ENCODE data around the gene GSTA1. TPM values are rescaled to one million over a fixed set of nuclear protein-coding genes. Genes with fewer than 3 reads are reported as not detected.
"Not testable (repeated sequence)": the region's sequence is repeated elsewhere in the genome, so short reads cannot be mapped to it uniquely, and the experiment has no call there.

GSTA1 gene
- total RNA-seq, 1 experiment from 2014 or later: not detected

GRCh38 chr6:52754443-52754842 lies 49.2 kb downstream of the GSTA1 start:
- Histone ChIP-seq H3K36me3 (ENCODE audit: low read depth, low read length) (no peaks in the 10 kb centered on the region), H3K4me1 (ENCODE audit: insufficient read depth, low read length) (peaks cover 11% of the 10 kb centered on the region; the same call in 1 of the 2 replicates), H3K9me2 (replicated peaks; ENCODE audit: low read length) (no peaks in the 10 kb centered on the region), H3K79me2 (ENCODE audit: low read length) (no peaks in the 10 kb centered on the region), H2AFZ (ENCODE audit: low read length) (no peak overlapping the region), H3K27ac (ENCODE audit: low read length) (no peak overlapping the region), H3K27me3 (ENCODE audit: low read length) (no peaks in the 10 kb centered on the region), H3K4me2 (ENCODE audit: low read length) (no peak overlapping the region), H4K20me1 (ENCODE audit: low read length) (no peaks in the 10 kb centered on the region), H3K9ac (ENCODE audit: low read length) (no peak overlapping the region), H3F3A (ENCODE audit: low read length, unreplicated experiment) (no peaks in the 10 kb centered on the region), H3K4me3 (ENCODE audit: low read length) (no peak overlapping the region), H3K9me3 (ENCODE audit: low read length) (no peaks in the 10 kb centered on the region)
- POLR2A ChIA-PET (ENCODE audit: unreplicated experiment): no interaction called here
- DNase-seq (no peak), ATAC-seq (no peak)
- CTCF ChIA-PET: no interaction called here
- no TSS peak for BruUV-seq (replicated peaks)
- no peak for TF ChIP-seq CTCF (conservative IDR thresholded peaks at IDR 0.05; ENCODE audit: low read depth, low read length)
- TF ChIP-seq EZH2 (IDR thresholded peaks at IDR 0.05; ENCODE audit: low read length, unreplicated experiment): no peak
- no peak for TF ChIP-seq EZH2phosphoT487 (IDR thresholded peaks at IDR 0.05; ENCODE audit: borderline replicate concordance, low read length)
- intact Hi-C loops (cut with micrococcal nuclease): no loop called here

DNA sequence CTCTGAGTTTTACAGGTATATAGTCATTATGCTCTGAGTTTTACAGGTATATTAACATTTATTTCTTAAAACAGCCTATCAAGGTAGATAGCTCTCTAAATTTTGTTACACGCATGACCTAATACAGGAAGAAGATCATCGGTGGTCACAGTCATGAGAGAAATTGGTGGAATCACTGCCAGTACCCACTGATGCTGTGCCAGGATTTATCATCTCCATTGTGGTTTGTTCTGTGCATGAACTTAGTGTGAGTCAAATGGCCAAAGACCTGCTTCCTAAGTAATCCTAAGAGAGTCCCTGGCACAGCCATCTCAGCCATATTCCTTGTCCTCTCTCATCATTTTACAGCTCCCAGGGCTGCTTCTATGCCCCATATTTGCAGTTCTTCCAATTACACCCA lies 50.5 kb downstream of the GSTA1 start:
- H3K36me3 ChIP-seq (ENCODE audit: low read depth, low read length); H3K4me3 ChIP-seq (ENCODE audit: low read length); intact Hi-C loops (cut with micrococcal nuclease); H3K79me2 ChIP-seq (ENCODE audit: low read length); H2AFZ ChIP-seq (ENCODE audit: low read length); H3K9me3 ChIP-seq (ENCODE audit: low read length); H3K27me3 ChIP-seq (ENCODE audit: low read length); POLR2A ChIA-PET (ENCODE audit: unreplicated experiment); CTCF ChIA-PET; H3F3A ChIP-seq (ENCODE audit: low read length, unreplicated experiment); H3K9ac ChIP-seq (ENCODE audit: low read length); H4K20me1 ChIP-seq (ENCODE audit: low read length); BruUV-seq (replicated peaks); H3K4me2 ChIP-seq (ENCODE audit: low read length); H3K9me2 ChIP-seq (replicated peaks; ENCODE audit: low read length): not testable (repeated sequence)
- ATAC-seq (peak; percentile 60; the same call in 1 of the 2 replicates), DNase-seq (peak; percentile 65)
- H3K4me1 ChIP-seq (ENCODE audit: insufficient read depth, low read length): peaks cover 11% of the 10 kb centered on the region; the same call in 1 of the 2 replicates
- H3K27ac ChIP-seq (ENCODE audit: low read length): peak overlapping the region; percentile 35

DNA sequence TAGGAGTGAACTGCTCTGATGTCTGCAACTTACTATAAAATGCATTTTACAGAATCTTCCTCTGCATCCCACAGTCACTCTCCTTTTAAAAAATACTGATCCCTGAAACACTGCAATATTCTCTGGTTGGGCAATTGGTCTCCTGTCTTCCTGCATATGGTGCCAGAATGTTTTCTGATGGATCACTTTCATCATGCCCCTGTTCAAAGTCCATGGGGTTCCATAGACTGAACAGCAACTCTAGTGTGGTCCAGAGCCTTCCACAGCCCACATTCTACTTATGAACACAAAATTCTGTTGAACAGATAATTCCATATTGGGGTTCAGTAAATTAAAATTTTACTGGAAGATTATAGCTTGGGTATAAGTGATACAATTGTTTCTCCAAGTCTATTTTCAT lies 51.3 kb downstream of the GSTA1 start:
- Histone ChIP-seq H3F3A (ENCODE audit: low read length, unreplicated experiment) (no peaks in the 10 kb centered on the region), H3K4me1 (ENCODE audit: insufficient read depth, low read length) (peaks cover 11% of the 10 kb centered on the region; the same call in 1 of the 2 replicates), H3K79me2 (ENCODE audit: low read length) (no peaks in the 10 kb centered on the region), H3K4me2 (ENCODE audit: low read length) (no peak overlapping the region), H3K9ac (ENCODE audit: low read length) (no peak overlapping the region), H4K20me1 (ENCODE audit: low read length) (no peaks in the 10 kb centered on the region), H3K27ac (ENCODE audit: low read length) (no peak overlapping the region), H3K36me3 (ENCODE audit: low read depth, low read length) (no peaks in the 10 kb centered on the region), H3K9me3 (ENCODE audit: low read length) (no peaks in the 10 kb centered on the region), H3K9me2 (replicated peaks; ENCODE audit: low read length) (no peaks in the 10 kb centered on the region), H2AFZ (ENCODE audit: low read length) (no peak overlapping the region), H3K4me3 (ENCODE audit: low read length) (no peak overlapping the region), H3K27me3 (ENCODE audit: low read length) (no peaks in the 10 kb centered on the region)
- DNase-seq: no peak
- no TSS peak for BruUV-seq (replicated peaks)
- intact Hi-C loops (cut with micrococcal nuclease): no loop called here
- POLR2A ChIA-PET (ENCODE audit: unreplicated experiment): no interaction called here
- CTCF ChIA-PET: no interaction called here
- ATAC-seq: no peak
- TF ChIP-seq EZH2 (IDR thresholded peaks at IDR 0.05; ENCODE audit: low read length, unreplicated experiment) (no peak), CTCF (conservative IDR thresholded peaks at IDR 0.05; ENCODE audit: low read depth, low read length) (no peak), EZH2phosphoT487 (IDR thresholded peaks at IDR 0.05; ENCODE audit: borderline replicate concordance, low read length) (no peak)

Measured in PC-3 (cell line).